ENCODE results near the gene EFCAB8. TPM values are rescaled to one million over a fixed set of nuclear protein-coding genes. Genes with fewer than 3 reads are reported as not detected.

The EFCAB8 gene
- total RNA-seq, 1 donor from 2014 or later, result 0.72 TPM

DNA sequence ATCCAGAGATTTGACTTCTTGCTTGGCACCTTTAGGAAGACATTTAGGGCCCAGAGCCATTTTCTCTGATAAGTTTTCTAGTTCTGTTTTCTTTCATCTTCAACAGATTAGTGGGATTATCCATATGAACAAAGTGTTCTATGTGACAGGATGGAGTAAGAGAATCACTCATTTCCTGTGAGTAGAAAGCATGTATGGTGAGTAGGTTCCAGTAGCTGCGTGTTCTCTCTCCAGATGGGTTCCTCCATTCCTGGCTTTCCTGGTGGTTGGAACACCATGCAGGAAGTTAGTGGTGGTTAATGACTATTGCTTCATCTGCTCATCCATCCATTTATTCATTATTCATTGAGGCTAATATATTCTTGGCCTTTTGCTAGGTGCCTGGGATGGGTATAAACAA lies 54.0 kb downstream of the EFCAB8 start:
- Histone ChIP-seq H3K4me3 (no peak overlapping the region), H3K9me3 (no peaks in the 10 kb centered on the region), H3K27ac (no peak overlapping the region), H3K36me3 (no peaks in the 10 kb centered on the region), H3K4me1 (no peaks in the 10 kb centered on the region), H3K27me3 (no peaks in the 10 kb centered on the region)
- no peak for TF ChIP-seq CTCF (IDR thresholded peaks at IDR 0.05)
- DNase-seq (no peak), ATAC-seq (no peak)
- intact Hi-C loops (cut with DNase I), result no loop called here

- TF ChIP-seq CTCF (IDR thresholded peaks at IDR 0.05), result no peak
- no peaks in the 10 kb centered on the region for H3K9me3 ChIP-seq
- no peak overlapping the region for H3K27ac ChIP-seq
- no peak overlapping the region for H3K4me3 ChIP-seq
- H3K4me1 ChIP-seq, result no peaks in the 10 kb centered on the region
- ATAC-seq, result no peak
- no peaks in the 10 kb centered on the region for H3K36me3 ChIP-seq
- H3K27me3 ChIP-seq, result no peaks in the 10 kb centered on the region
- DNase-seq, result no peak
- intact Hi-C loops (cut with DNase I), result no loop called here
Measured at GRCh38 chr20:32914031-32914430, 55.3 kb downstream of the EFCAB8 start.

GRCh38 chr20:32917191-32917950 lies 58.6 kb downstream of the EFCAB8 start:
- ATAC-seq (no peak), DNase-seq (no peak)
- H3K4me1 ChIP-seq, result no peaks in the 10 kb centered on the region
- no peak overlapping the region for H3K27ac ChIP-seq
- H3K9me3 ChIP-seq, result no peaks in the 10 kb centered on the region
- no peak for TF ChIP-seq CTCF (IDR thresholded peaks at IDR 0.05)
- H3K36me3 ChIP-seq, result no peaks in the 10 kb centered on the region
- no peak overlapping the region for H3K4me3 ChIP-seq
- intact Hi-C loops (cut with DNase I), result no loop called here
- no peaks in the 10 kb centered on the region for H3K27me3 ChIP-seq

- no peak for DNase-seq
- no peaks in the 10 kb centered on the region for H3K36me3 ChIP-seq
- H3K4me3 ChIP-seq, result no peak overlapping the region
- no peaks in the 10 kb centered on the region for H3K27me3 ChIP-seq
- intact Hi-C loops (cut with DNase I), result no loop called here
- H3K27ac ChIP-seq, result no peak overlapping the region
- no peaks in the 10 kb centered on the region for H3K4me1 ChIP-seq
- no peak for ATAC-seq
- no peak for TF ChIP-seq CTCF (IDR thresholded peaks at IDR 0.05)
- no peaks in the 10 kb centered on the region for H3K9me3 ChIP-seq
Measured at GRCh38 chr20:32918296-32918695, 59.6 kb downstream of the EFCAB8 start.

DNA sequence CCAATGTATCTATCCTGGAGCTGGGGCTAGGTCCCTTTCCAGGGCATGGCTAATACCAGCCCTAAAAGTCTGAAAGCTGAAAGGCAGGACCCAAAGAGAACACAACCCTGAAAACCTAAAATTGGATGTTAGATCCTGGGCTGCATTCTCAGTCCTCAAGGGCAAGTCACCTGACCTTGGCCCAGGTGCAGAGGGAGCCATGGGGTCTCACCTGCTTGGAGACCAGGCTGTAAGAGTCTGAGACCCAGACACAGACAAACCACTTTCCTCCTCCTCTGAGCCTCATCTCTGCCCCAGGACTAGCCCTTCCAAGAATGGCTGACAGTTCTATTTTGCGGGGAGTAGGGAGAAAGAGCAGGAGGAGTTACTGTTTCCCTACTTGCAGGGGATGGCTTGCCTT lies 60.0 kb downstream of the EFCAB8 start:
- no peak for TF ChIP-seq CTCF (IDR thresholded peaks at IDR 0.05)
- H3K36me3 ChIP-seq, result no peaks in the 10 kb centered on the region
- H3K27ac ChIP-seq, result no peak overlapping the region
- H3K4me1 ChIP-seq, result no peaks in the 10 kb centered on the region
- no peak overlapping the region for H3K4me3 ChIP-seq
- ATAC-seq (no peak), DNase-seq (no peak)
- H3K9me3 ChIP-seq, result no peaks in the 10 kb centered on the region
- no peaks in the 10 kb centered on the region for H3K27me3 ChIP-seq
- intact Hi-C loops (cut with DNase I), result no loop called here

- H3K27ac ChIP-seq, result no peak overlapping the region
- TF ChIP-seq CTCF (IDR thresholded peaks at IDR 0.05), result no peak
- ATAC-seq (no peak), DNase-seq (no peak)
- intact Hi-C loops (cut with DNase I), result no loop called here
- no peaks in the 10 kb centered on the region for H3K4me1 ChIP-seq
- no peaks in the 10 kb centered on the region for H3K36me3 ChIP-seq
- no peaks in the 10 kb centered on the region for H3K27me3 ChIP-seq
- H3K4me3 ChIP-seq, result no peak overlapping the region
- H3K9me3 ChIP-seq, result no peaks in the 10 kb centered on the region
Measured at GRCh38 chr20:32920066-32920465, 61.3 kb downstream of the EFCAB8 start.

All from upper lobe of right lung (tissue), 1 donor.